Thymus (tissue), 11 donors: ENCODE data around the gene PRPF38A. TPM values are rescaled to one million over a fixed set of nuclear protein-coding genes. Genes with fewer than 3 reads are reported as not detected.

ENCODE experiments used
- DNase-seq, 9 donors: peaks; one replicate each; pipeline ENCODE4 v3.0.0-alpha.2; 2013; ENCODE audit warnings: low spot score in 9 of 9, low read depth in 6 of 9, missing footprints in 1 of 9
- H3K27ac ChIP-seq, 2 donors: one replicate each; pipeline ENCODE4 v1.5.1; 2013; ENCODE audit warnings: control low read depth in 1 of 2, low read depth in 1 of 2, low read length in 1 of 2, mild to moderate bottlenecking in 1 of 2, moderate library complexity in 1 of 2
- H3K27me3 ChIP-seq, 2 donors: one replicate each; pipeline ENCODE4 v1.5.1; 2013; ENCODE audit warnings: low read length in 1 of 2; ENCODE audit not compliant: control insufficient read depth in 2 of 2, insufficient read depth in 1 of 2
- H3K36me3 ChIP-seq, 2 donors: one replicate each; pipeline ENCODE4 v1.5.1; 2013; ENCODE audit warnings: low read length in 1 of 2, mild to moderate bottlenecking in 1 of 2, moderate library complexity in 1 of 2; ENCODE audit not compliant: control insufficient read depth in 2 of 2, insufficient read depth in 2 of 2
- H3K4me1 ChIP-seq, 2 donors: one replicate each; pipeline ENCODE4 v1.5.1; 2013; ENCODE audit warnings: low read length in 2 of 2; ENCODE audit not compliant: control insufficient read depth in 2 of 2, insufficient read depth in 2 of 2
- H3K4me3 ChIP-seq, 2 donors: one replicate each; pipeline ENCODE4 v1.5.1; 2013; ENCODE audit warnings: low read length in 2 of 2, control low read depth in 1 of 2, mild to moderate bottlenecking in 1 of 2
- H3K9me3 ChIP-seq, 2 donors: one replicate each; pipeline ENCODE4 v1.5.1; 2013; ENCODE audit warnings: low read length in 1 of 2, mild to moderate bottlenecking in 1 of 2; ENCODE audit not compliant: control insufficient read depth in 2 of 2, insufficient read depth in 1 of 2
- WGBS: extraction: QIAGEN DNeasy Blood & Tissue Kit; methylation state at CpG from one replicate; pipeline ENCODE4 v1.1.7; 2013; 5-methylcytosine and 5-hydroxymethylcytosine counted together
- polyA plus RNA-seq: library from polyadenylated mRNA; stranded (reverse); fragments of 200-250 nt; gene quantifications from one replicate; pipeline ENCODE4 v1.2.3, GENCODE V29; 2013
- total RNA-seq: library from RNA; stranded (reverse); fragments of 120-200 nt; gene quantifications from one replicate; pipeline ENCODE4 v1.2.4, GENCODE V29; 2013
- donor health status: healthy.

PRPF38A gene
- total and polyA plus RNA-seq, 2 donors, result 25.4 to 39.4 TPM

- H3K27ac ChIP-seq, result no peak overlapping the region
- H3K27me3 ChIP-seq, result no peaks in the 10 kb centered on the region
- peaks cover 66 to 92% of the 10 kb centered on the region in 2 donors for H3K36me3 ChIP-seq
- H3K9me3 ChIP-seq, result no peaks in the 10 kb centered on the region
- no peak overlapping the region for H3K4me3 ChIP-seq
- H3K4me1 ChIP-seq, result no peaks in the 10 kb centered on the region
- WGBS, result 99% methylated on average over 10 of the region's 10 CpGs
- DNase-seq, result no peak
Observed at GRCh38 chr1:52413410-52413989, 9.1 kb downstream of the PRPF38A start.

- no peak for DNase-seq
- Histone ChIP-seq H3K4me1 (peaks cover 2% of the 10 kb centered on the region in 2 donors), H3K9me3 (no peaks in the 10 kb centered on the region), H3K36me3 (peaks cover 54 to 82% of the 10 kb centered on the region in 2 donors), H3K27ac (no peak overlapping the region), H3K27me3 (no peaks in the 10 kb centered on the region), H3K4me3 (no peak overlapping the region)
Observed at GRCh38 chr1:52414942-52415341, 10.5 kb downstream of the PRPF38A start.

GRCh38 chr1:52416811-52417210, 12.4 kb downstream of the PRPF38A start:
- 98% methylated on average over 2 of the region's 2 CpGs for WGBS
- Histone ChIP-seq H3K9me3 (no peaks in the 10 kb centered on the region), H3K4me3 (no peak overlapping the region), H3K27me3 (no peaks in the 10 kb centered on the region), H3K4me1 (peaks cover 2% of the 10 kb centered on the region in 2 donors), H3K27ac (no peak overlapping the region), H3K36me3 (peaks cover 45 to 74% of the 10 kb centered on the region in 2 donors)
- no peak for DNase-seq

- no peak overlapping the region for H3K27ac ChIP-seq
- no peaks in the 10 kb centered on the region for H3K9me3 ChIP-seq
- peaks cover 11 to 20% of the 10 kb centered on the region in 2 donors for H3K4me1 ChIP-seq
- H3K4me3 ChIP-seq, result no peak overlapping the region
- H3K27me3 ChIP-seq, result no peaks in the 10 kb centered on the region
- 99% methylated on average over 1 of the region's 1 CpG for WGBS
- DNase-seq, result no peak
- H3K36me3 ChIP-seq, result peaks cover 13 to 51% of the 10 kb centered on the region in 2 donors
Observed at GRCh38 chr1:52420713-52421112, 16.3 kb downstream of the PRPF38A start.

- WGBS, result over 99% methylated on average over 2 of the region's 2 CpGs
- Histone ChIP-seq H3K27ac (peak overlapping the region in 1 of 2 donors; percentile 95), H3K4me1 (peaks cover 14 to 23% of the 10 kb centered on the region in 2 donors), H3K9me3 (no peaks in the 10 kb centered on the region), H3K27me3 (no peaks in the 10 kb centered on the region), H3K36me3 (peaks cover 0 to 35% of the 10 kb centered on the region in 2 donors), H3K4me3 (no peak overlapping the region)
- no peak for DNase-seq
Observed at GRCh38 chr1:52423055-52423454, 18.7 kb downstream of the PRPF38A start.

GRCh38 chr1:52423771-52424170, 19.4 kb downstream of the PRPF38A start:
- H3K36me3 ChIP-seq, result peaks cover 0 to 27% of the 10 kb centered on the region in 2 donors
- peak overlapping the region; percentile 15 to 33 for H3K4me3 ChIP-seq
- H3K4me1 ChIP-seq, result peaks cover 14 to 23% of the 10 kb centered on the region in 2 donors
- 9% methylated on average over 9 of the region's 9 CpGs for WGBS
- peak overlapping the region; percentile 85 to 95 for H3K27ac ChIP-seq
- H3K27me3 ChIP-seq, result no peaks in the 10 kb centered on the region
- H3K9me3 ChIP-seq, result no peaks in the 10 kb centered on the region
- peak; percentile 46 to 92 (median 79) for DNase-seq

- Histone ChIP-seq H3K27ac (peak overlapping the region; percentile 85 to 95), H3K4me3 (peak overlapping the region; percentile 15 to 33), H3K36me3 (peaks cover 0 to 28% of the 10 kb centered on the region in 2 donors), H3K9me3 (no peaks in the 10 kb centered on the region), H3K4me1 (peaks cover 12 to 22% of the 10 kb centered on the region in 2 donors), H3K27me3 (no peaks in the 10 kb centered on the region)
- DNase-seq, result peak in 7 of 9 donors; percentile 32 to 77 (median 52)
Observed at GRCh38 chr1:52424231-52424636, 19.8 kb downstream of the PRPF38A start.

- peak overlapping the region; percentile 37 to 95 for H3K27ac ChIP-seq
Observed at GRCh38 chr1:52424813-52425212, 20.4 kb downstream of the PRPF38A start.

GRCh38 chr1:52426371-52426770, 22.0 kb downstream of the PRPF38A start:
- DNase-seq, result no peak
- WGBS, result 91% methylated on average over 3 of the region's 3 CpGs
- Histone ChIP-seq H3K4me3 (no peak overlapping the region), H3K4me1 (peaks cover 12 to 21% of the 10 kb centered on the region in 2 donors), H3K9me3 (no peaks in the 10 kb centered on the region), H3K27ac (peak overlapping the region in 1 of 2 donors; percentile 2), H3K36me3 (peaks cover 12 to 31% of the 10 kb centered on the region in 2 donors), H3K27me3 (no peaks in the 10 kb centered on the region)

More at GRCh38 chr1:52424813-52425212, 20.4 kb downstream of the PRPF38A start:
- no peaks in the 10 kb centered on the region for H3K9me3 ChIP-seq
- H3K36me3 ChIP-seq, result peaks cover 3 to 28% of the 10 kb centered on the region in 2 donors
- DNase-seq, result peak in 1 of 9 donors; percentile 56
- H3K4me3 ChIP-seq, result peak overlapping the region in 1 of 2 donors; percentile 15
- peaks cover 12 to 21% of the 10 kb centered on the region in 2 donors for H3K4me1 ChIP-seq
- WGBS, result 96% methylated on average over 1 of the region's 1 CpG
- H3K27me3 ChIP-seq, result no peaks in the 10 kb centered on the region
